ENCODE measurements around the gene RAD51B.

RAD51B gene

DNA sequence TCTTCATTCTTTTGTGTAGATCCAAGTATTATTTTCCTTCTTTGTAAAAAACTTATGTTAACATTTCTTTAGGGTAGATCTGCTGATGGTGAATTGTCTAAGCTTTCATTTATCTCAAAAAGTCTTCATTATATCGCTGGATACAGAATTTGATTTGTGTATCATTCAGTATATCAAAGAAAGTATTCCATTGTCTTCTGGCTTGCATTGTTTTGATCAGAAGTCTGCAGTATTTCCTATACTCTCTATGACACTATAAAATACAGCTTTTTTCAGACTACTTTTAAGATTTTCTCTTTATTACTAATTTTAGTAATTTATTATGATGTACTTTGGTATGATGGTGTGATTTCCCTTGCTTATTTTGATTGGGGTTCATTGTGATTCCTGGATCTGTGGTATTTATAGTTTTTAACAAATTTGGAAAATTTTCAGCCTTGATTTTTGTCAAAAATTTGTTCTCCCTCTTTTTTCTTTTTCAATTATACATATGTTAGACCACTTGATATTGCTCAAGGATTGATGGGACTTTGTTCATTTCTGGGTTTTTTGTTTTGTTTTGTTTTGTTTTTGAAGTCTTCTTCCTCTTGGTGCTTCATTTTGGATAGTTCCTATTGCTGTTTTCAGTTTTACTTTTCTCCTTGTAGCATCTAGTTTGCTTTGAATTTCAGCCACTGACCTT is 796.8 kb downstream of the RAD51B start:
- no peak for DNase-seq (ENCODE audit: low read depth, low spot score)

DNA sequence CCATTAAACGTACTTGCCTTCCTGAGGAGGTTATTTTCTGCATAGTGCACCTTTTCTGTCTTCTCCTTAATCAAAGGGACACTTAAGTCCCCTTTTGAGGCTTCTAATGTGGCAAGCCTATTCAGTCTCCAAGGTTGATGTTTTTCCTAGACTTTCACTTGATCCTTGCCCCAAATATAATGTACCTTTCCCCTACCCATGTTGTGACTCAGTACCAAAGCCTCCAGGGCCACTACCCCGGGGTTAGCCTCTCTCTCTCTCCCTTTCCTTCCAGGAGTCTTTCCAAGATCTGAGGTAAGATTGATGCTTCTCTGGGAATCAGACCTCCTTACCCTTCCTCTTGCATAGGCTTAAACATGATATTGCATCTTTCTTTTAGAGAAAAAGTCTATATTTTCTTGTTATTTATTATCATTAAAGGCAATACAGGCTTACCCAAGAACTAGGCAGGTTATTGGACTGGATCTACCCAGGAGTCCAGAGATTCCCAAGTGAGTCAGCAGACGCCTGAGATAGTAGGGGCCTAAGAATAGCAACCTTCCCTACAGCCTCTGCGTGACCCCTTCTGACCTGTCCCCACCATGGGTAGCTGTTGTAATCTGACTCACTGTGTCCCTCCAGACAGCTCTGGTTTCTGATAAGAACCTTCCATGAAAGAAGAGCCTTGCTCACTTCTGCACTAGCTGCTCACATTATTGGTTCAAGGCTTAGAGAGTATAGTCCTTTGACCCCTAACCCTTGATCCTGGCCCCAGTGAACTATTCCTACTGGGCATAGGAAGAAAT is 800.4 kb downstream of the RAD51B start:
- no peak for DNase-seq (ENCODE audit: low read depth, low spot score)
- no peak overlapping the region for H3K4me3 ChIP-seq (ENCODE audit: low read length)

More for the DNA sequence above, 796.8 kb downstream of the RAD51B start:
- H3K4me3 ChIP-seq (ENCODE audit: low read length) = no peak overlapping the region

DNA sequence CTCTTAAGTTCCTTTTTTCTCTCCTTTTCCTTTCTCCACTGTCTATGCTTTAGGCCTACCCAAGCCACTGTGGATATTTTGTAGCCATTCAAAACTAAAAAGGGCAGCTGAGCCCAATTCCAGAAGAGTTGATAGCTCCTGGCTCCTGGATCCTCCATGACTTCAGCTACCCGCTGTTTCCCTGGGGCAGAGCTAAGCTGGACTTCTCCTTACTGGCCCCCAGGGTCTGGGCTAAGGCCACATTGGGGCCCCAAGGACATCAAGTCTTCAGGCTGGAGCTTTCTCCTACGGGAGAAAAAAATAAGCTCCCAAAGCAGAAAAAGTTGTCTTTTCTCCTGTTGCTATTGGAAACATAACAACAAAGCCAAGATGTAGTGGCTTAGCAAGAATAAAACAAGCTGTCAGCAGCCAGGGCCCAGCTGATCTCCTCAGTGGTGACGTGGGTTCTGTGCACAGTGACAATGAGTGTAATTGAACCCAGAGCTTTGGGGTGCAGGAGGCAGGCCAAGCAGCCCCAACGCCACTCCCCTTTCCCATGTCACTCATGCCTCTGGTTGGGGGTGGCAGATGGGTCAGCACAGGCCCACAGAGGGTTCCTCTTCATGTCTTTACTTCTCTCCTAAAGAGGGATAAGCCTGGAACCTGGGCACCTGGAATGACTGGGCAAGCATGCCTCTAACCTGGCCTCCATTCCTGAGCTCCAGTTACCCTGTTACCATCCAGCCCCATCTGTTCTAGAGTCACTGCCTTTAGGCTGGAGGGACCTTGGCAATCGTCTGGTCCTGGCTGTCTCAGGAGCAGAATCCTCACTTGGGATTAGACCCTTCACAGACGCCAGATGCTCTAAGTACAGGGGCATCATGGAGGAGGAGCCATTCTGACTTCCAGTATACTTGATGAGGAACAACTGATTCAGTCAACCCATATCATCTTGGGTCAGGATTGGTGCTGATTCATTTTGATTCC is 802.1 kb downstream of the RAD51B start:
- H3K4me3 ChIP-seq (ENCODE audit: low read length) = no peak overlapping the region
- no peak for DNase-seq (ENCODE audit: low read depth, low spot score)

DNA sequence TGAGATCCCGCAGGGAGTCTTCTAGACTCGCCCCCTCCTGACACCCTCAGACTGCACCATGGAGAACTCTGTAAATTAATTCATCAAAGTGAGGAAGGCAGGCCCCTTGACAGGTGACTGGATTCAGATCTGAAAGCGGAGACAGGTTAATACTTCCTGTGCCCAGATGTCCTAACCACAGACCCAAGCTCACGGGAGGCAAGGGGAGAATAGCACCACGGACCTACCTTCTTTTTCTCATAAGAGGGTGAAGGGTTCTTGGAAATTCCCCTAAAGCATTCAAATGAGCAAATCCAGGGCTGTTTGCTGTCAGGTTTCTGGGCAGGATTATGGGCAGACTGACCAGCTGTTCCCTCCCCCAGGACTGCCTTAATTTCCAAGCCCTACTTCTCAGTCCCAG is 803.3 kb downstream of the RAD51B start:
- H3K4me3 ChIP-seq (ENCODE audit: low read length) = no peak overlapping the region
- peak; percentile 9 for DNase-seq (ENCODE audit: low read depth, low spot score)

DNA sequence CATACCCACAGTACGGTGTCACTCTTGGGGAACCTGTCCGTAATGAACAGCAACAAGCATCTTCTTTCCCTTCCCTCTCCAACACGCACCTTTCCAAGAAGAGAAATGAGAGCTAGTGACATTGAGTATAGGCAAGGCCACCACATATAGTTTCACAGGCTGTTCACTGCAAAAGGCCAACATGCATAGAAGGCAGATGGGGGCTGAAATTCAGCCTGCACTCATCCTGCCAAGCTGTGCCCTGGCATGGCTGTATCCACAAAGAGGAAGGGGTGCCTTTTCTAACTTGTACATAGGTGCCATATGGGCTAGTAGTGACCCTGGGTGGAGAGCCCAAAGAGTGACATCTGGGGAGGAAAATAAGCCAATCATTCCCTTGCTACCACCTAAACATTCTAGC is 803.7 kb downstream of the RAD51B start:
- H3K4me3 ChIP-seq (ENCODE audit: low read length) = no peak overlapping the region
- DNase-seq (ENCODE audit: low read depth, low spot score) = no peak

DNA sequence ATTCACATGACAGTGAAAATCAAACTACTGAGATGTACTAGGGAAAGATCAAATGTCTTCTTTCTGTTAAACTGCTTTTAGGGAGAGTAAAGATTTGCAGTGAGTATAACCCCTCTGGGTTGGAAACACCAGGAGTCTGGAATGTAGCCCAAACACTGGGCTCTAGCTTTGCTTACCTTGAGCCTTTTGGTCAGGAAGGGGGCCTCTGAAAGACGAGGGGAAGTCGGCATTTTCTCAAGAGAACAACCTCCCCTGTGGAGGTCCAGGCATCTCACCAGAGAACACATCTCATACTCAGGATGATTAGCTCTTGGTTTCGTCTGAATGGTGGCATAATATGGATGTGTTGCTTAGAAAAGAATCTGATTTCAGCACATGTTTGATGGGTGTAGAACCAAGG is 804.2 kb downstream of the RAD51B start:
- no peak for DNase-seq (ENCODE audit: low read depth, low spot score)
- no peak overlapping the region for H3K4me3 ChIP-seq (ENCODE audit: low read length)

DNA sequence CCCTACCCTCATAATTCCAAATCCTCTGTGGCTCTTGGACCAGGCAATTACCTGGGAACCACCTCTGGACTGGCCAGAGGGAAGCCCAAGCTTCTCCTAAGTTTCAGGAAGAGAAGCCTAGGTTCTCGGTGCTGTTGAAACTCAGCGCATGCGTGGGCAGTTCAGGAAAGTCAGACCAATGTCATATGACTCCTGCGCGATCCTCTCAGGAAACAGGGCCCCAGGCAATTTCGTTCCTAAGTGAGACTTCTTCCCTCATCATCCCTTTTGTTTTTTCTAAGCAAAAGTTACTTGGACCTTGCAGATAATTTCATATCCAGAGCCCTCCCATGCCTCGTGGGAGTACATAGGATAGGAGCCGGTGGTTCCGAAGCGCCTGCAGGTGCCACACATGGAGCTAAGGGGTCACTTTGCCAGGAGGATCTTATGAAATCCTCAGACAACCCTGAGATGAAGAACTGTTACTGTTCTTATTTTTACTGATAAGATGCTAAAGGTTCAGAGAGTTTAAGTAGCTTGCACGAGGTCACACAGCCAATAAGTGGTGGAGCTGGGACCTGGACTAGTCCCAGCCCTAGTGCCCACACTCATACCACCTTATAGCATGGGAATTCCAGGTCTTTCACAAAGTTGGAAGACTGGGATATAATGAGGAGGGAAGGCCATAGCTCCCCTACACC is 805.1 kb downstream of the RAD51B start:
- no peak overlapping the region for H3K4me3 ChIP-seq (ENCODE audit: low read length)
- DNase-seq (ENCODE audit: low read depth, low spot score) = no peak

DNA sequence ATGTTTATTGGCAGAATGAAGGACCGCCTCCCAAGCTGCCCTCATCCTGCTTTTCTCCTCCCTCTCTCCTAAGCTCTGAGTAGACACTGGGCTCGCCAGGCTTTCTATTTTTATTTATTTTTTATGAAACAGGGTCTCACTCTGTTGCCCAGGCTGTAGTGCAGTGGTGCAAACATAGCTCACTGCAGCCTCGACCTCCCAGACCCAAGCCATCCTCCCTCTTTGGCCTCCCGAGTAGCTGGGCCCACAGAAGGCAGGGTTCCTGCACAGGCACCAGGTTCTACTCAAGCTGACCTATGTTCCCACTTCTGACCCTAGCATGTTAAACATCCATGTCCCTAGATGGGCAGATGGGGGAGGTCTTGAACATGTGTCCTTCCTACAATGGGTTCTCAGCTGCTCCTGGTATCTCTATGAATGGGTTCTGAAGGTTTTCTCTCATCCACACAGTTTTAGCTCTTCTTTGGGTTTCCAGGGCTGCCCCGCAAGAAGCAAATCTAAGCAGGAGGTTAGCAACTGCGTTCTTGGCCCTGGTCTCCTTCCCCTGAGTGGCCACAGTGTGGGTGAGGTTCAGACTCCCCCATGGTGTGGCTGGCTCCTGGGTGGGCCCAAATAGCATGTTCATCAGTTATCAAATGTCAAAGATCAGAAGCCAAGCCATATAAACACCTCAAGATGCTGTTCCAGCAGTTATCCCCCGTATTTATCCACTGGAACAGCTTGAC is 805.9 kb downstream of the RAD51B start:
- H3K4me3 ChIP-seq (ENCODE audit: low read length) = no peak overlapping the region
- no peak for DNase-seq (ENCODE audit: low read depth, low spot score)

DNA sequence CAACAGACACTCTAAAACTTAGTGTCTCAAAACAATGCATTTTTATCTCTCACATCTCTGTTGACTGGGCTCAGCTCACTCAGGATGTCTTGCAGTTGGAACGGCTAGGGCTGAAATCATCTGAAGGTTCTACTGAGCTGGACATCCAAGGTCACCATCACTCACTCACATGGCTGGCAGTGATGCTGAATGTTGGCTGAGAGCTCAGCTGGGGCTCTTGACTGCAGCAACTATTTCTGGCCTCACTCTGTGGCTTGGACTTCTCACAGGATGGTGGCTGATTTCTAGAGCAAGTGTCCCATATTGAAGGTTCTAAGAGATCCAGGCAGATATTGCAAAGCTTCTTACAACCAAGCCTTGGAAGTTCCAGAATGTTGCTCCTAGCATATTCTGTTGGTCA is 806.8 kb downstream of the RAD51B start:
- no peak for DNase-seq (ENCODE audit: low read depth, low spot score)
- no peak overlapping the region for H3K4me3 ChIP-seq (ENCODE audit: low read length)

DNA sequence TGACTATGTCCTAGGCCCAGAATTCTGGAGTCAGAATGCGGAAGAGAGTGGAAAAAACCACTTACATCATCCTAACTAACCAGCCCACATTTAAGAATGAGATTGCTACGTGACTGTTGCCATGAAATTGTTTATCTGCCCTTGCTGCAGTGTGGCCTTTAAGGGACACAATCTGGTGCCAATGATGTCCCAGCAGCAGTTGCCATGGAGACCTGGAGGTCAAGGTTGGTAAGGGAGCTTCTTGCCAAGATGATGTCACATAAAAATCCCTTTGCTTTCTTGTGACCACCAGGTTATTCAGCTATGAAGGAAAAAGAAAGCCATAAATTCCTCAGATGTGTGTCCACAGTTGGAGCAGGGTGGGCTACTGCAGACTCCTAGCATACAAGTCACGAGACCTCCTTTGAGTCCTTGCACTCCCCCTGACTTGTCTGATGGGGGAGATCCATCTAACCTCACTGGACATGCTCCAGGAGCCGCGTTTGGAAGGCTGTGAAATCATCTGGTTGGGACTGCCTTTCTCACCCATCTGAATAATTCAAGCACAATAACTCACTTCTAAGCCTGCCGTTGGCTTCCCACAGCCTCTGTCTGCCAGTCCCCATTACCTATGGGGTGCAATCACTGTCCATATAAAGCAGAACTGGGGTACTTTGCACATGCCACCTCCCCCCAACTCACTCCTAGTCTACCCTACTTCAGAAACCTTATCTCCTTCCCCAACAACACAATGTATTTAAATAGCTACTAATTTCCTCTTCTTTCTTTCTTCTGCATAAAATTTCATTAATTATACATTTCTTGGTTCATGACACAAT is 807.7 kb downstream of the RAD51B start:
- no peak overlapping the region for H3K4me3 ChIP-seq (ENCODE audit: low read length)
- no peak for DNase-seq (ENCODE audit: low read depth, low spot score)

DNA sequence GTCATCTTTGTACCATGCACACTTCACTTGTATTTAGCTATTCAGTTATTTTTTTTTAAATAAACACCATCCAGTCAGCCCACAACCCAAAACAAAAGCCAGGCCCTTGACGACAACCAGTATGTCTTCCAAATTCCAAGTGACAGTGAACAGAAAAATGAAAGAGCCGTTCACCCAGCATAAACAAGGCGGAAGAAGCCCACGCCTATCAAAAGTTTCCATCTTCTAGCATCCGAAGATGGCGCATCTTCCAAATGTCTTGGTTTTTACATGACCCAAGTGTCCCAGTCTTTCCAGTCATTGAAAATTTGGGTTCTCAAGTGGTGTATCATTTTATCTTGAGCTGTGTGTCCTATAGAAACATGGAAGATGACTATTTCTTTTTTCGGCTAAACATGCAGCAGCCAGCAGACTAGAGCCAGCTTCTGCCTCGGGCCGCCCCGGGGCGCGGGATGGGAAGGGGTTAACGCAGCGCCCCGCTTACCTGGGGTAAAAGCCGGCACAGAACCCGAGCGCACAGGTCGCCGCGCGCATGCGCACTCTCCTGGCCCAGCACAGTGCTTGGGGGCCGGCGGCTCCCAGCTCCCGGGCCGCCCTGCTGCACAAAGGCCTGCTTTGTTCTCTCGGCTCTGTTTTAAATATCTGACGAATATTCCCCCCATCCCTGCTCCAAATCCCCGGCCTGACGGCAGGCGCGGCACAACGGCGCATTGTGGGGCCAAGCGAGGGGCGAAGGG is 808.5 kb downstream of the RAD51B start:
- no peak overlapping the region for H3K4me3 ChIP-seq (ENCODE audit: low read length)
- no peak for DNase-seq (ENCODE audit: low read depth, low spot score)

DNA sequence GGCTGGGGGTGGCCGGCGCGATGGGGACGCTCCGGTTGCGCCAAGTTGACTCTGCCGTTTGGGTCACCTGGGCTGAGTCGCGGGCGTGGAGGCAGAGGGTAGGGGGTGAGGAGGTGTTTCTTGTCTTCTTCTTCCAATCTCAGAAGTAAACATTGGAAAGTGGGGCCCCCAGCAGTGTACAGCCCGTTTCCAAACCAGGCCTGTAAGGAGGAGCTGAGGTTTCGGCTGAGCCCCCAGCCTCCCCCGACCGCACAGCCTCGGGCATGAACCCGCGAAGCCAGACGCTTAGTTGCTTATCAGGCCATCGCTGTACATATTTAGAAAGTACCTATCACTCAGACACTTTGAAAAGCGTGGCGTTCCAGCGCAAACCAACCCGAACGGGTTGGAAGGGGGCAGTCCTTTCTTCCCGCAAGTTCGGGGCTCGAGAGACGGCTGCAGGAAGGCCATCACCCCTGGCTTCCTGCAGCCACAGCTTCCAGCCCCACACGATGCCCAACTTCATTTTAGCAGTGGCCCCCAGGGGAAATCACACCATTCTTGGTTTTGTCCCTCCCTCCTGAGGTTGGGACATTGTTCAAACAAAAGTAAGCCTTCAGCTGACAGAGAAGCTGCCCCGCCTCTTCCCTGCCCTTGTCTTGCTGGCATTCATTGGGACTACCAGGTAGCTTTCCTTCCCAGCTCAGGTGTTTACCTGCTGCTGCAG is 809.2 kb downstream of the RAD51B start:
- DNase-seq (ENCODE audit: low read depth, low spot score) = no peak
- H3K4me3 ChIP-seq (ENCODE audit: low read length) = no peak overlapping the region

DNA sequence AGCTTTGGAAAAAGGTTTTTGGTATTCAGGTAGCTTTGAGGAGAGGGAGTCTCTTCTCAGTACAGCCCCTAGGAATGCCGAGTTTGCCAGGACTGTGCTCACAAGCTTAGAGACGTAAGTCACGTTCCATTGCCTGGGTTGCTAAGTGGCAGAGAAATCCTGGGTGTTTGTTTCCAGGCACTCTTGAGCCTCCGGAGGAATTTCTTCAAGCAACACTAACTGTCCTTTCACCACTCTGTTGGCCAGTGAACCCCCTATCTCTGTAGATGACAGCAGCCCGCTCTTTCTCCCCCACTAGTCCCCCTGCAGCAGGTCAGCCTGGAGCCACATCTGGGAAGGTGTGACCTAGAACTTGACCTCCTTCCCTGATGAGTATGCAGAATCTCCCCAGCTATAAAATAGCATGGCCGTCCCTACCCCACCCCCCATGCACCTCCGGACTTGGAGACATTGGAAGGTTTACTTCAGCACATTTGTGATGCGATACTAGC is 810.5 kb downstream of the RAD51B start:
- no peak overlapping the region for H3K4me3 ChIP-seq (ENCODE audit: low read length)
- DNase-seq (ENCODE audit: low read depth, low spot score) = no peak

DNA sequence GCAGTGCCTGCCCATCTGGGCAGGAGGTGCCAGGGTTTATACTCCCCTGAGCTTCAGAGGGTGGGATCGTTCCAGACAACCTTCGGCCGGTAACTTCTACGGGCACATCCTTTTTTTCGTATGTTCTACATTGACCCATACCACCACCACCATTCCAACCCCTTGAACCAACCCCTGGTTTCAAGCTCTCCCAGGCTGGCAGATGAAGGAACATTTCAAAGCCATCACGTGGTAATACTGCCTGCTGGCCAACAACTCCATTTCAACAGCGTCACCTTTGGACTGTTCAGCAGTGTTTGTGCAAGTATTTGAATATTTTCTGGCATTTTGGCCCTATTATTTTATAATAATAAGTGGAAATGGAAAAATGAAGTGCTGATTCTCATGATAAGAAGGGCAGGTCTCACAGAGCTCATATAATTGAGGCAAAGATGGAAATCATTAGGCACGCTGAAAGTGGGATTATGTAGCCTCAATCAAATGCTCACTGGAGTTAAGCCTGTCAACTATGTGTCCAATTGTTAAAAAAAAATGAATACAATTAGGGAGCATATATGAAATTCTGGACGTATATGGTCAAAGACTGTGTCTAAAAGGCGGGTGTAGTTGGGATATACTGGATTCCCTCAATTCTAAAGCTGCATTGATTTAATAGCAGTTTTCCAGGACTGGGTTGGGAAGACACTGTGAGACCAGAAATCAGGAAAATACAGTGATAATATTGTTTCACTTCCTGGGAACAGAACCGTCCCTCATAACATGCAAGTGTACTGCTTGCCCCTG is 811.2 kb downstream of the RAD51B start:
- H3K4me3 ChIP-seq (ENCODE audit: low read length) = no peak overlapping the region
- no peak for DNase-seq (ENCODE audit: low read depth, low spot score)

DNA sequence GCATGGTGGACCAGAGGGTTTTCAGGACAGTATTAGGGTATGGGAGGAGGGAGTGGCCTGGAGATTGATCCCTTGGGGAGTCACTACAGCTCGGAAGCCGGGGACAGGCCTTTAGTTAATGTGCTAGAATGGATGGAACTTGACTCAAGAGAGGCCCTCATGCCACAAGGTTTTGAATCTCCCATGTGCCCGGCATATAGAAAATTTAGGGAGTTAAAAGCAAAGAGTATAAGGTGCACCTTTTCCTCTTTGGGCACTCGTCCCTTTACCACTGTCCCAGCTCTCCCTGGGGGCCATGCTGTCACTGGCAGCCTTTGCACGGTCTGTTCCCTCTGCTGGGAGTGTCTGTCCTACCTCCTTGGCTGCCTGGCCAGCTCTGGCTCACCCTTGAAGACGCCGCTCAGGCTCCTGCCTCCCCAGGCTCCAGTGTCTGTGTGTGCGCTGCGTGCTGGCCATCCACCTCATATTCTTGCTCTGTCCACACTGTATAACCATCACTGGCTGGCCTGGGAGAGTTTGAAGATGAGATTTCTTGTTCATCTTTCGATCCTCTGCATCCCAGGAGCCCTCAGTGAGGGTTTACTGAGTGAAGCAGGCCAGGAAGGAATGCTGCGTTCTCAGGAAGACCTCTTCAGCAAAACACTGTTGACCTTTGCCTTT is 811.9 kb downstream of the RAD51B start:
- no peak overlapping the region for H3K4me3 ChIP-seq (ENCODE audit: low read length)
- no peak for DNase-seq (ENCODE audit: low read depth, low spot score)

Data from Jurkat, Clone E6-1 (cell line).